ENCODE measurements around the gene IFI30.
A peak's percentile ranks its signal among the peaks of the same experiment; 100 is the strongest.

Gene IFI30

GRCh38 chr19:18173572-18174288 lies at the start of gene IFI30:
TSS of gene IFI30 (plus strand) at chr19:18173813. CDS start at chr19:18173842, 29 bp downstream.
- no peak for DNase-seq (ENCODE audit: low read depth)

DNA sequence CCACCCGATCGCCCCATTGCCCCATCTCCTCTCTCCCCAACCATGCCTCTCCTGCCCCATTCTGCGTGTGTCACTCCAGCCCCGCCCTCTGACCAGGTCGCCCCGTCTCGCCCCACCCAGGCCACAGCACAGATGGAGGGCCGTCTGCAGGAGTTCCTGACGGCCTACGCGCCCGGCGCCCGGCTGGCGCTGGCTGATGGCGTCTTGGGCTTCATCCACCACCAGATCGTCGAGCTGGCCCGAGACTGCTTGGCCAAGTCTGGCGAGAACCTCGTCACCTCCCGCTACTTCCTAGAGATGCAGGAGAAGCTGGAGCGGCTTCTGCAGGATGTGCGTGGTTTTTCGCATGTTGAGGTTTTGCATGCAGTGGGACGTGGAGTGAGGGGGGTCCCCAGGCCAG lies 49.8 kb upstream of the IFI30 start:
- no peak for DNase-seq (ENCODE audit: low read depth)

GRCh38 chr19:18126097-18126496 lies 47.5 kb upstream of the IFI30 start:
- no peak for DNase-seq (ENCODE audit: low read depth)

DNA sequence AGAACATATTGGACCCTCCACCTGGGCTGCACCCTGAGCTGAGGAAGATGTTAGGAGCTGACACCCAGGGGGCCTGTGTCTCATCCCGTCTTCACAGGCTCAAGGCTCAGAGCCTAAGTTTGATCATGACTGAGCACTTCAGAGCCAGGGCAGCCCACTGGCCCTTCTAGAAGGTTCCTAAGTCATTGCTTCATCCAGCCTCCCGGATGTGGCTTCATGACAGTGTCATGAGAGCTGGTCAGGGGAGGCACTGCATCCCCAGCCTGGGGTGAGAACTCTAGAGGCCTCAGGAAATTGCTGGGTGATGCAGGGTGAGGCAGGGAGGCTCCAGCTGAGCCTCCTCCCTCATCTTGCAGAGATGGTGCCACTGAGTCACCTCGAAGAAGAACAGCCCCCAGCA lies 45.6 kb upstream of the IFI30 start:
- DNase-seq (ENCODE audit: low read depth) = no peak

- DNase-seq (ENCODE audit: low read depth) = no peak
These were observed 44.8 kb upstream of the IFI30 start for GRCh38 chr19:18128805-18129204.

- DNase-seq (ENCODE audit: low read depth) = no peak
These were observed 42.9 kb upstream of the IFI30 start for GRCh38 chr19:18130523-18131242.

- DNase-seq (ENCODE audit: low read depth) = no peak
These were observed 41.6 kb upstream of the IFI30 start for GRCh38 chr19:18131841-18132596.

GRCh38 chr19:18135712-18136584 lies 37.7 kb upstream of the IFI30 start:
- DNase-seq (ENCODE audit: low read depth) = no peak

DNA sequence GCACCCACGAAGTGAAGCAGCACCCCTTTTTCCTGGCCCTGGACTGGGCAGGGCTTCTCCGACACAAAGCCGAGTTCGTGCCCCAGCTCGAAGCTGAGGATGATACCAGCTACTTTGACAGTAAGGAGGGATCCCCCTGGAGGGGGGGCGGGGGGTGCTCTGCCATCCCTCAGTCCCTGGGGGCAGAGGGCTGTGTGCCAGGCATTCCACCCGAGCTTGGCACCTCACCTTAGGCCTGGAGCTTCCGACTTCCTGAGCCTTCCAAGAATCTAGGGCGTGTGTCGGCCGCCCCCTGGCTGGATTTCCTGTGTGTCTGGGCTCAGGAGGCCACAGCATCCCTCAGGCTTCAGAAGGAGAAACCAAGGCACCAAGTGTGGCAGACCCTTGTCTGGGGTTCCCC lies 36.4 kb upstream of the IFI30 start:
- DNase-seq (ENCODE audit: low read depth) = no peak

- DNase-seq (ENCODE audit: low read depth) = no peak
These were observed 35.8 kb upstream of the IFI30 start for GRCh38 chr19:18137657-18138339.

DNA sequence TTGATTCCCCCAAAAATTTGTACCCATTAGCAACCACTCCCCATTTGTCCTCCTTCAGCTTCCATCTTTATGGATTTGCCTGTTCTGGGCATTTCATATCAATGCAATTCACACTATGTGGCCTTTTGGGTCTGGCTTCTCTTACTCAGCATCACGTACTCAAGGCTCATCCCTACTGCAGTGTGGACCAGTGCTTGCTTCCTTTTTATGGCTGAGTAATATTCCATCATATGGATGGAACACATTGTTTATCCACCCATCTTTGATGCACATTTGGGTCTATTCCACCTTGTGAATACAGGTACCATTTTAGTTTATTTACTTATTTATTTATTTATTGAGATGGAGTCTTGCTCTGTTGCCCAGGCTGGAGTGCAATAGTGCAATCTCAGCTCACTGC lies 33.1 kb upstream of the IFI30 start:
- no peak for DNase-seq (ENCODE audit: low read depth)

GRCh38 chr19:18141031-18141430 lies 32.6 kb upstream of the IFI30 start:
- DNase-seq (ENCODE audit: low read depth) = no peak

DNA sequence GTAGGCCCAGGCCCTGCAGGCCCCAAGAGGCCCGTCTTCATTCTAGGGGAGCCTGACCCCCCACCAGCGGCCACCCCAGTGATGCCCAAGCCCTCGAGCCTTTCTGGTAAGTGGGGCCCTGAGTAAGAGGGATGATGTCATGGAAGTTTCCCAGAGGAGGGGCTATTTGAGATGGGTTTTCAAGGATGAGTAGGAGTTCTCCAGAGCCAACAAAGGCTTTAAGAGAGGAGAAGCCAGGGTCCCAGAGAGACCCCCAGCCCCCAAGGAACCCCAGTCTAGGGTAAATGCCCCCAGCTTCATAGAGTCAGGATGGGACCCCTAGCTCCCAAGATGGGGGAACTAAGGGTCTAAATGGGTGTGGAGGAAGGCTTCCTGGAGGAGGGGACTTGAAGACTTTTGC lies 29.7 kb upstream of the IFI30 start:
- DNase-seq (ENCODE audit: low read depth) = no peak

DNA sequence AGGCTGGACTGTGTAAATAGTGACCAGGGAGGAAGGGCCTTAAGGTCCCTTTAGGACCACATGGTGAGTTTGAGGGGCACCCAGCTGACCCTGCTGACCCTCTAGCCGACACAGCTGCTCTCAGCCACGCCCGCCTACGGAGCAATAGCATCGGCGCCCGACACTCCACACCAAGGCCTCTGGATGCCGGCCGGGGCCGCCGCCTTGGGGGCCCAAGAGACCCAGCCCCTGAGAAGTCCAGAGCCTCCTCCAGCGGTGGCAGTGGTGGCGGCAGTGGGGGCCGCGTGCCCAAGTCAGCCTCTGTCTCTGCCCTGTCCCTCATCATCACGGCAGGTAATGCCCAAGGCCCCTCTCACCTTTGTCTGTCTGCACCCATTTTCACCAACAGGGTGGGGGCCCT lies 29.3 kb upstream of the IFI30 start:
- DNase-seq (ENCODE audit: low read depth) = no peak

- no peak for DNase-seq (ENCODE audit: low read depth)
These were observed 28.7 kb upstream of the IFI30 start for GRCh38 chr19:18144906-18145305.

- DNase-seq (ENCODE audit: low read depth) = no peak
These were observed 28.1 kb upstream of the IFI30 start for GRCh38 chr19:18145391-18145999.

DNA sequence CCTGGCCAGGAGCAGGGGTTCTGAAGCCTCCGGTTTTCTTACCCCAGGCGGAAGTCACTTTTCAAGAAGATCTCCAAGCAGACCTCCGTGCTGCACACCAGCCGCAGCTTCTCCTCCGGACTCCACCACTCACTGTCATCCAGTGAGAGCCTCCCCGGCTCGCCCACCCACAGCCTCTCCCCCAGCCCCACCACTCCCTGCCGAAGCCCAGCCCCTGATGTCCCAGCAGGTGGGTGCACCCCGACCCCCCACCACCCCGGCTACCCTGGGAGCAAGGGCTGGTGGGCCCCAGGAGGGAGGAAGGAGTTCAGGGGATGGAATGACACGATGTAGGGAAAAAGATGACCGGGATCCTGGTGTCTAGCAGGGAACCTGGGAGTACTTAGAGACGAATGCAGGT lies 26.2 kb upstream of the IFI30 start:
- DNase-seq (ENCODE audit: low read depth) = no peak

GRCh38 chr19:18149596-18149975 lies 24.0 kb upstream of the IFI30 start:
- no peak for DNase-seq (ENCODE audit: low read depth)

- DNase-seq (ENCODE audit: low read depth) = no peak
These were observed 22.6 kb upstream of the IFI30 start for GRCh38 chr19:18150776-18151624.

GRCh38 chr19:18152442-18152816 lies 21.2 kb upstream of the IFI30 start:
- DNase-seq (ENCODE audit: low read depth) = peak; percentile 91

Measured in stromal cell of bone marrow (primary cell).